HUES48 (cell line): ENCODE data around the gene SLC1A6.
"Not testable (repeated sequence)": the region's sequence is repeated elsewhere in the genome, so short reads cannot be mapped to it uniquely, and the experiment has no call there.

Source experiments
- H3K27ac ChIP-seq: one replicate; pipeline ENCODE4 v1.7.0; 2013; ENCODE audit warnings: low read depth, low read length, inconsistent platforms
- H3K27me3 ChIP-seq: 2 replicates; pipeline ENCODE4 v1.6.1; 2013; ENCODE audit warnings: mild to moderate bottlenecking, low read length; ENCODE audit not compliant: control insufficient read depth, insufficient read depth
- H3K36me3 ChIP-seq: 2 replicates; pipeline ENCODE4 v1.6.1; 2013; ENCODE audit warnings: low read length; ENCODE audit not compliant: control insufficient read depth, insufficient read depth
- H3K4me1 ChIP-seq: 2 replicates; pipeline ENCODE4 v1.6.1; 2013; ENCODE audit warnings: mild to moderate bottlenecking, low read length; ENCODE audit not compliant: control insufficient read depth, insufficient read depth
- H3K4me3 ChIP-seq: 2 replicates; pipeline ENCODE4 v1.5.1; 2013; ENCODE audit warnings: mild to moderate bottlenecking, low read depth, low read length
- H3K9ac ChIP-seq: 2 replicates; pipeline ENCODE4 v1.6.1; 2013; ENCODE audit warnings: mild to moderate bottlenecking, low read depth, low read length, moderate library complexity
- H3K9me3 ChIP-seq: 2 replicates; pipeline ENCODE4 v1.6.1; 2013; ENCODE audit warnings: low read length; ENCODE audit not compliant: control insufficient read depth, insufficient read depth

SLC1A6 gene

DNA sequence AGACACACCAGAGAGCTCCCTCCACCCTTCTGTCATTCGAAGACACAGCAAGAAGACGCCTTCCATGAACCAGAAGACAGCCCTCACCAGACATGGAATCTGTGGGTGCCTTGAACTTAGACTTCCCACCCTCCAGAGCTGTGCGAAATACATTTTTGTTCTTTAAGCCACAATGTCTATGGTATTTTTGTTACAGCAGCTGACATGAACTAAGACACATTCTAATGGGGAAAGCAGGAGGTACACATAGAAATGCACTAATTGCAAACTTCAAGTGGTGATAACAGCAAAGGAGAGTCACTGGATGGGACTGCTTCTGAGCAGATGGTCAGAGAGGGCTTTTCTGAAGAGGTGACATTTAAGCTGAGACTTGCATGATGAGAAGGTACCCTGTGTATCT lies 22.2 kb downstream of the SLC1A6 start:
- H3K36me3 ChIP-seq: peaks cover 22% of the 10 kb centered on the region
- H3K27me3 ChIP-seq: no peaks in the 10 kb centered on the region
- H3K4me3 ChIP-seq: no peak overlapping the region
- H3K27ac ChIP-seq: no peak overlapping the region
- H3K4me1 ChIP-seq: no peaks in the 10 kb centered on the region
- peaks cover 63% of the 10 kb centered on the region for H3K9me3 ChIP-seq
- H3K9ac ChIP-seq: no peak overlapping the region

DNA sequence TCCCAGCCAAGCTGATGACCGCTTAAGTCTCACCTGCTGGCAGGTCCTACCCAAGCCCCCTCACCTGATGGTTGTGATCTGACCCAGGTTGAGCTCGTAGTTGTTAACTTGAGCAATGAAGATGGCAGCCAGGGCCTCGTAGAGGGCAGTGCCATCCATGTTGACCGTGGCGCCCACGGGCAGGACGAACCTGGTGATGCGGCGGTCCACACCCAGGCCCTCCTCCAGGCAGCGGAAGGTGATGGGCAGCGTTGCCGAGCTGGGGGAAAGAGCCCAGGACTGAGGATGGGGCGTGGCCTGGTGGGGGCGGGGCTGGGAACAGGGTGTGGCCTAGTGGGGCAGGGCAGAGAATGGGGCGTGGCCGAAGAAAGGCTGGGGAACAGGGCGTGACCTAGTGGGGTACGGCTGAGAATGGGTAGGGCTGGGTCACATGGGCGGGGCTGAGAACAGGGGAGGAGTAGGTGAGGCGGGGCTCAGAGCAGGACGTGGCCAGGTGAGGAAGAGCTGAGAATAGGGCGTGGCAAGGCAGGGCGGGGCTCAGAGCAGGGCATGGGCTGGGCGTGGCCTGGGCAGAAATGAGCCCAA lies 25.5 kb downstream of the SLC1A6 start:
- no peak overlapping the region for H3K27ac ChIP-seq
- H3K36me3 ChIP-seq: no peaks in the 10 kb centered on the region
- no peak overlapping the region for H3K4me3 ChIP-seq
- H3K27me3 ChIP-seq: no peaks in the 10 kb centered on the region
- H3K9me3 ChIP-seq: peaks cover 42% of the 10 kb centered on the region
- H3K9ac ChIP-seq: no peak overlapping the region
- H3K4me1 ChIP-seq: no peaks in the 10 kb centered on the region

DNA sequence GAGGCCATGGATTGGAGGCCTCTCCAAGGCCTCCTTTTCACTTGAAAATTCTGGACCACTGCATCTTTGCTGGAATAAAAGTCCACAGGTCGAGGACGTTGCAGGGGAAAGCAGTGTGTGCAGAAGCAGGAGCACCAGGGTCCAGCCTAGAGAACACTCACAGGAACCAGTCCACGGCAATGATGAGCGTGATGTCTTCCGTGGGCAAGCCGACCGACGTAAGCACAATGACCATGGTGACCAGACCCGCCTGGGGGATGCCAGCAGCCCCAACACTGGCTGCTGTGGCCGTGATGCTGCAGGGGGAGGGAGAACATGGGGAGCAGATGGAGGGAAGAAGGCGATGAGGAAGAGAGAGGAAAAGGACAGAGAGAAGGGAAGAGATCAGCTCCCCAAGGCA lies 26.9 kb downstream of the SLC1A6 start:
- H3K4me3 ChIP-seq: no peak overlapping the region
- no peaks in the 10 kb centered on the region for H3K27me3 ChIP-seq
- peaks cover 38% of the 10 kb centered on the region for H3K9me3 ChIP-seq
- no peak overlapping the region for H3K9ac ChIP-seq
- no peaks in the 10 kb centered on the region for H3K4me1 ChIP-seq
- no peaks in the 10 kb centered on the region for H3K36me3 ChIP-seq
- no peak overlapping the region for H3K27ac ChIP-seq

DNA sequence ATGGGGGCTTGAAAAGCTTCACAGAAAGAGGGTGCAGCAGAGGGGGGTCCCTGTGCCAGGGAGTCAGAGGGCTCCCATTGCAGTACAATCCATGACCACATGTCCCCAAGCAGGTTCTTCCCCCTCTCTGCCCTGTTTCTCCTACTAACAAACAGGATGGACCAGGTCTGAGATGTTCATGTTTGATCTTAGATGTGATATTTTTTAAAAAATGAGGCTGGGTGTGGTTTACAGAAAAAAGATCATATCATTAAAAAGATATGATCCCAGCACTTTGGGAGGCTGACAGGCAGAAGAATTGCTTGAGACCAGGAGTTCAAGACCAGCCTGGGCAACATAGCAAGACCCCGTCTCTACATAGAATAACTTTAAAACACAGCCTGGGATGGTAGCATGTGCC lies 29.2 kb downstream of the SLC1A6 start:
- no peaks in the 10 kb centered on the region for H3K36me3 ChIP-seq
- H3K4me1 ChIP-seq: no peaks in the 10 kb centered on the region
- no peaks in the 10 kb centered on the region for H3K27me3 ChIP-seq
- H3K27ac ChIP-seq: no peak overlapping the region
- H3K9me3 ChIP-seq: peaks cover 39% of the 10 kb centered on the region
- no peak overlapping the region for H3K9ac ChIP-seq
- no peak overlapping the region for H3K4me3 ChIP-seq

DNA sequence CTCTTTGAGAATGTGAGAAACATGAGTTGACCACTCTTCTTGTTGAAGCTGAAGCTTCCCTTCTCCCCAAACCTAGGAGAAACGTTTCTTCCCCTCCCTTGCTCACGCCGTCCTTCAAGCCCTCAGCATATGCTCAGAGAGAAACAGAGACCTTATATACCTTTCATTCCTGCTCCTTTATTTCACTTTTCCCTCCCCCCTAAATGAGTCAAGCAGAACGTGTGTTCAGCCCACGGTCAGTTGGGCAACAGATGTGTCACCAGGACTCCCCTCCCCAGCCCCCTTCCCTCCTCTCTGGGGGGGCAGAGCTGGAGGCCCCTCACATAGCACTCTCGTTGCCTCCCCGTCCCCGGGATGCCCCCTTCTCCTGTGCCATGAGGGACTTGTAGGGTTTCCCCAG lies 29.8 kb downstream of the SLC1A6 start:
- no peak overlapping the region for H3K9ac ChIP-seq
- H3K36me3 ChIP-seq: no peaks in the 10 kb centered on the region
- H3K4me1 ChIP-seq: no peaks in the 10 kb centered on the region
- H3K4me3 ChIP-seq: no peak overlapping the region
- H3K27ac ChIP-seq: no peak overlapping the region
- peaks cover 37% of the 10 kb centered on the region for H3K9me3 ChIP-seq
- no peaks in the 10 kb centered on the region for H3K27me3 ChIP-seq

DNA sequence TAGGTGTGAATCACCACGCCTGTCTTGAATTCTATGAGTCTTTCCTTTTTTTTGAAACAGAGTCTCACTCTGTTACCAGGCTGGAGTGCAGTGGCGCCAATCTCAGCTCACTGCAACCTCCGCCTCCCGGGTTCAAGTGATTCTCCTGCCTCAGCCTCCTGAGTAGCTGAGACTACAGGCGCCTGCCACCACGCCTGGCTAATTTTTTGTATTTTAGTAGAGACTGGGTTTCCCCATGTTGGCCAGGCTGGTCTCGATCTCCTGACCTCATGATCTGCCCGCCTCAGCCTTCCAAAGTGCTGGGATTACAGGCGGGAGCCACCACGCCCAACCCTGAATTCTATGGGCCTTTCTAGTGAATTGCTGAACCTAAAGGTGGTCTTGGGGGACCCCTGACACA lies 30.3 kb downstream of the SLC1A6 start:
- not testable (repeated sequence) for H3K4me1 ChIP-seq, H3K9ac ChIP-seq, H3K27ac ChIP-seq, H3K27me3 ChIP-seq, H3K4me3 ChIP-seq, H3K36me3 ChIP-seq
- H3K9me3 ChIP-seq: peaks cover 37% of the 10 kb centered on the region

DNA sequence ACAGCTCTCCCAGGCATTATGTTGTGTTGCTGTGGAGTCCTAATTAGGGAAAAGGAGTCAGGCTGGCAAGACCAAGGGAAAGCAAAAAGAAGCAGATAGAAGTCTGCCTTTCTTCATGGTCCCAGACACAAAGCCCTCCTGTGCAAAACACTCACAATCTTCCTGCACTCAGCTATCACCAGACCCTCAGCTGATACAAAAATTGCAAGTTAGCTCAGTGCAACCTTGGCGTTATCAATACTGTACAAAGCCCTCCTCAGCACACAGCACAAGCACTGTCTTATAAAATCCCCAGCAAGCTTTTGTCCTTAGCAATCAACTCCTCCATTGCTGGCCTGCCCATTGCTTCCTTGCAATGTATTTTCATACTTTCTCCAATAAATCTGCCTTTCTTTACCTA lies 35.2 kb downstream of the SLC1A6 start:
- Histone ChIP-seq H3K9me3 (peaks cover 49% of the 10 kb centered on the region), H3K27ac (no peak overlapping the region)

DNA sequence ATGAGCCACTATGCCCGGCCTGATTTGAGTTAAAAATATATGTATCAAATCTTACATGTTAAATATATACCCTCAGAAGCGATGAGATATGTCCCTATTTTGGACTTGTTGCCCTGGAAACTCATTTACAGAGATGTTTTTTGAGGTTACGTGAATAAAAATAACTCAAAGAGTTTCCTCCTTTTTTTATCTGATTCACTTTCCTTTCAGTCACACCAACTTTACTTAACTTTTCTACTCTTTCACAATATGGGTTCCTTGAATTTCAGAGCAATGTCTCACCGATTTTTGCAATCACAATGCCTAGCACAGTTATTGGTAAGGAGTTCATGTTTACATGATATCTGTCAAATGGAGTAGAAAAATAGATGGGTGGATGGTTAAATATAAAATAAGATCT lies 36.1 kb downstream of the SLC1A6 start:
- H3K4me1 ChIP-seq: no peaks in the 10 kb centered on the region
- H3K27me3 ChIP-seq: no peaks in the 10 kb centered on the region
- H3K36me3 ChIP-seq: no peaks in the 10 kb centered on the region
- H3K9me3 ChIP-seq: peaks cover 56% of the 10 kb centered on the region
- H3K9ac ChIP-seq: no peak overlapping the region
- H3K27ac ChIP-seq: no peak overlapping the region
- H3K4me3 ChIP-seq: no peak overlapping the region

More for the DNA sequence above, 35.2 kb downstream of the SLC1A6 start:
- Histone ChIP-seq H3K27me3 (no peaks in the 10 kb centered on the region), H3K9ac (no peak overlapping the region), H3K4me1 (no peaks in the 10 kb centered on the region), H3K4me3 (no peak overlapping the region), H3K36me3 (no peaks in the 10 kb centered on the region)

DNA sequence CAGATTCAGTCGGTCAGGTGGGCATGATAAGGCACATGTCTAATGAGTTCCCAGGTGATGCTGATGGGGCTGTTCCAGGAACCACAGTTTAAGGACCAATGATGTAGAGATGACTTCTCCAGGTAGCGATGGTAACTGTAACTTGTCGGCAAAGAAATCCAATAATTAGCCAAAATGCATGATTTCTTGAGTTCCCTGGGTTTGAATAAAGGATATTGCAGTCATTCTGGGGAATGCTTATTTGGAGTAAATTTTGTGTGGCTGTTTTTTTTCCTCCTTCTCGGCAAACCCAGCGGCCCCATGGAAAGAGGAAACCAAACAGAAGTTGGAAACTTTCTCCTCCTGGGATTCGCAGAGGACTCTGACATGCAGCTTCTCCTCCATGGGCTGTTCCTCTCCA lies 38.5 kb downstream of the SLC1A6 start, which contains the start of gene OR7C2:
OR7C2 (plus strand) TSS at position 301 of the 400 bp plus-strand sequence; CDS start at position 301, 0 bp downstream.
- Histone ChIP-seq H3K9me3 (peaks cover 45% of the 10 kb centered on the region), H3K36me3 (no peaks in the 10 kb centered on the region), H3K27me3 (no peaks in the 10 kb centered on the region)

DNA sequence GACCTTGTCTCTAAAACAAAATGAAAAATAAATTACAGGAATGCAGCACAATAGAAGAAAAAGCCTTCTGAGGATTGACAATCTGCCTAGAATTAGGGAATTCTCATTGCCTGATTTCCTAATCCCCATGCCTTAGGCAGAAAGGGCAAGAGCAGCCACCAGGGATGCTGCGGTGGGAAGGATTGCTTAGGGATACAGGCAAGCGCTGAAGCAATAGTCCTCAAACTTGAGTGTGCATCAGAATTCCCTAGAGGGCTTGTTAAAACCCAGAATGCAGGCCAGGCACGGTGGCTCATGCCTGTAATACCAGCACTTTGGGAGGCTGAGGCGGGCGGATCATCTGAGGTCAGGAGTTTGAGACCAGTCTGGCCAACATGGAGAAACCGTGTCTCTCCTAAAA lies 39.4 kb downstream of the SLC1A6 start:
- Histone ChIP-seq H3K36me3 (no peaks in the 10 kb centered on the region), H3K27me3 (no peaks in the 10 kb centered on the region), H3K4me1 (no peaks in the 10 kb centered on the region), H3K27ac (no peak overlapping the region), H3K9ac (no peak overlapping the region), H3K9me3 (peaks cover 39% of the 10 kb centered on the region), H3K4me3 (no peak overlapping the region)

More for the DNA sequence above, 38.5 kb downstream of the SLC1A6 start, which contains the start of gene OR7C2:
- Histone ChIP-seq H3K4me3 (no peak within 1 kb of the TSS), H3K9ac (no peak within 1 kb of the TSS), H3K27ac (no peak within 1 kb of the TSS), H3K4me1 (no peaks in the 10 kb centered on the region)

DNA sequence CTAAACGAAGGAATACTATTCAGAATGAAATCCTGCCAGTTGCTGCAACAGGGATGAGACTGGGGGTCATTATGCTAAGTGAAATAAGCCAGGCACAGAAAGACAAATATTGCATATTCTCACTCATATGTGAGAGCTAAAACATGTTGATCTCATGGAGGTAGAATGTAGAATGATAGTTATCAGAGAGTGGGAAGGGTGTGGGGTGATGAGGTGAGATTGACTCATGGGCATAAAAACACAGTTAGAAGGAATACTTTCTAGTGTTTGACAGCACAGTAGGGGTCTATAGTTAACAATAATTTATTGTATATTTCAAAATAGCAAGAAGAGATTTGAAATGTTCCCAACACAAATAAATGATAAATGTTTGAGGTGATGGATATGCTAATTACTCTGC lies 46.2 kb downstream of the SLC1A6 start:
- Histone ChIP-seq H3K4me1 (no peaks in the 10 kb centered on the region), H3K9ac (no peak overlapping the region), H3K27ac (no peak overlapping the region), H3K9me3 (peaks cover 28% of the 10 kb centered on the region), H3K36me3 (no peaks in the 10 kb centered on the region), H3K27me3 (no peaks in the 10 kb centered on the region), H3K4me3 (no peak overlapping the region)
